ENCODE measurements around the gene HOMER1.

DNA sequence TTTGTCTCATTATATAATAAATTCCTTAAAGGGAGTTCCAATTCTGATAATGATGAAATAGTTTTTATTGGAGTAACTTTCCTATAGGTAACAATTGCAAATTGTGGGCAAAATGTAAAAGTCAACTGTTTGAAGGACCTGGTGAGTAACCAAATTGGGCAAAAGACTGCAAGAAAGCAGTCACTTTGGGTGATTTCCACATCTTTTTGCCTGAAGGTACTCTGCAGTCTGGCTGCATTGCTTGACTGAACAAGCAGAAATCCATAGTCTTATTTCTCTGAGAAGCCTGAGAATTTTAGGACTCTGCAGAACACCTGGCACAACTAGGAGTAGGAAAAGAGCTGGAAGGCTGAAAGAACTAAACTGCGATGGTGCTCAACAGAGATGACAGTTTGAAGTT lies 114.9 kb downstream of the HOMER1 start:
- TF ChIP-seq CTCF (IDR thresholded peaks at IDR 0.05) = no peak
- TF ChIP-seq POLR2AphosphoS5 (IDR thresholded peaks at IDR 0.05) = no peak
- no peak for TF ChIP-seq EP300 (IDR thresholded peaks at IDR 0.05)

Data from esophagus muscularis mucosa (tissue), 4 donors.